Kasumi-1 (cell line): ENCODE data around the gene STK11.
"Not testable (repeated sequence)": the region's sequence is repeated elsewhere in the genome, so short reads cannot be mapped to it uniquely, and the experiment has no call there.

Experiments used
- DNase-seq, 2 experiments: peaks; one replicate each; lab custom pipeline; 2025; lab: John Stamatoyannopoulos, UW

STK11 gene

DNA sequence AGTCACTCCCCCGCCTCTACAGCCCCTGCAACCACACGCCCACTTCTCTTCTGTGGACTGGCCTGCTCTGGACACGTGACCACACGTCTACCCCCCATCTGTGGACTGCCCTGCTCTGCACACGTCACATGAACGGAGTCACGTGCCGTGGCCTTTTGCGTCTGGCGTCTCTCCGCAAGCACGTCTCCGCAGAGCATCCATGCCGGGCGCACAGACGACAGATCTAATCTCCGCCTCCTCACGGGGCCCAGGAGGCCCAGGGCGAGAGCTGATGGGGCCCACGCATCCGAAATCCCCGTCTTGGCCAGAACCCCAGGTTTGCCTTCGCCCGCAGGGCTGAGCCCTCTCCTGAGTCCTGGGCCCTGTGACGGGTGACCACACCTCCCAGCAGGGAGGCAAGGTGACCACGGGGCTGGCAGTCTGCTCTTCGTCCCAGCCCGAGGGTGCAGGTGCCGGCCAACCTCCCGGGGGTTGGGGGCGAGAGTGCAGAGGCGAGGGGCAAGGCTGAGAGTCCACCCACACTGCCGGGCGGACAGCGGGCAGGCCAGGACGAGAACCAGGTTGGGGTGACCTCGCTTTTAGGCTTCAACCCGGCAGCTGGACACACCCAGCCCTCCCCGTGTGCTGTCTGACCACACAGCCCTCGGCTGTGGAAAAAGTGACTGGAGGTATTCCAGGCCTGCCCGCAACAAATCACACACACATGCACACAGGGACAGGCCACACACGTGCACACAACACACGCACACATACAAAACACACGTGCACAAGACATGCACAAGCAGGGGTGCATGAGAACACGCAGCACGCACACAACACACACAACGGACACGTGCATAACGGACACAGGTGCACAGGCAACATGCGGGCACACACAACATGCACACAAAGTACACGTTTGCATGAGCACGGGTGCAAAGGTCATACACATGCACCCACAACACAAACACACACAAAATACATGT is 35.4 kb upstream of the STK11 start:
- no peak for DNase-seq

DNA sequence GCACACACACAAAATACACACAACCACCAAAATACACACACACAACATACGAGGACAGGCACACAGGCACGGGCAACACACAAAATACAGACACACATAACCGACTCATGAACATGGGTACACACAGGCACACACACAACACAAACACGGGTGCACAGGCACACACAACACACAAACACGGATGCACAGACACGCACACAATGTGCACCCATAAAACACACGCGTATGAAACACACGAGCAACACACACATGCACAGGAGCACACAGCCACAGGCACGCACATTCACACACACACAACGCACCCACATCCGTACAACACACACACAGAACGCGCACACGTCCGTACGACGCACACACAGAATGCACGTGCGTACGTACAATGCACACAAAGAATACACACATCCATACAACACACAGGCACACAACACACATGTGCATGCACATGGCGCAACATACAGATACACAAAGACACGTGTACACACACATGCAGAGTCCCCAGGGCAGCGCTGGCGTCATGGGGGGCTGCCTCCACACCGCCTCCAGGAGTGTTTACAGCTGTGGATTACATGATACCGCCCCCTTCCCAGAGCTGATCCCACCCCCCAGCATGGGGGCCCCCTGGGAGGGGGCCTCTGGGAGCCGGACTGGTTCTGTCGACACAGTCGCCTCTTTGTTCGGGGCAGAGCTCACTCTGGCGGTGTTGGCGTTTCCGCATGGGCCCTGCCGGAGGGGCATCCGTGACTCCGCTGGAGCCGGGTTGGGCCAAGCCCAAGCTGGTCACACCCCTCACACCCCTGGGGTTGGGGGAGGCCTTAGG is 34.4 kb upstream of the STK11 start:
- DNase-seq = no peak

DNA sequence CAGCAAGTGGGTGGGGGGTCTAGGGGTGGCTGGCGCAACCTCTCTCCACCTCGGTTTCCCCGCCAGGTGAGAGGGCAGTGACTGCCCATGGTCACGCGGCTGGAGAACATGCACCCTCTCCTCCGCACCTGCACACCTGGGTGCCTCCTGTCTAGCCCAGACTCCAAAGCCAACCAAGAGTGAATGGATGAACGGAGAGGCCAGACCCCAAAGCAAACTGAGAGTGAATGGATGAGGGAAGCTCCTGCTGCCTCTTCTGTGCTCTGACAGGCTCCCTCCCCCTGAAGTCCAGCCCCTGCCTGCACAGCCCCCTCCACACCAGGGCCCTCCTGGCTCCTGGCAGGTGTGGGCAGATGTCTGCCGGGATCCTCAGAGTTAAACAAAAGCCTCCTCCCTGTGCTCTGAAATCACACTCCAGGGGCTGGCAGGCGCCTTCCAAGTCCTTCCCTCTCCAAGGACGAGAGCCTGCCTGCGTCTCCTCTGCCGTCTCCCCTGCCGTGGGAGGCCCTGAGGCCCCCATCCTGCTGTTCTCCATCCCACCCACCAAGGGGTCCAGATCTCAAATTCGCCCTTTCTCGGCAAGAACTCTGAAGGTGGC is 33.7 kb upstream of the STK11 start:
- no peak for DNase-seq

- DNase-seq = peak in 1 of 2 experiments; percentile 18
These were observed 33.0 kb upstream of the STK11 start for GRCh38 chr19:1172353-1173158.

- DNase-seq = peak in 1 of 2 experiments; percentile 11
These were observed 32.3 kb upstream of the STK11 start for GRCh38 chr19:1173159-1173844.

DNA sequence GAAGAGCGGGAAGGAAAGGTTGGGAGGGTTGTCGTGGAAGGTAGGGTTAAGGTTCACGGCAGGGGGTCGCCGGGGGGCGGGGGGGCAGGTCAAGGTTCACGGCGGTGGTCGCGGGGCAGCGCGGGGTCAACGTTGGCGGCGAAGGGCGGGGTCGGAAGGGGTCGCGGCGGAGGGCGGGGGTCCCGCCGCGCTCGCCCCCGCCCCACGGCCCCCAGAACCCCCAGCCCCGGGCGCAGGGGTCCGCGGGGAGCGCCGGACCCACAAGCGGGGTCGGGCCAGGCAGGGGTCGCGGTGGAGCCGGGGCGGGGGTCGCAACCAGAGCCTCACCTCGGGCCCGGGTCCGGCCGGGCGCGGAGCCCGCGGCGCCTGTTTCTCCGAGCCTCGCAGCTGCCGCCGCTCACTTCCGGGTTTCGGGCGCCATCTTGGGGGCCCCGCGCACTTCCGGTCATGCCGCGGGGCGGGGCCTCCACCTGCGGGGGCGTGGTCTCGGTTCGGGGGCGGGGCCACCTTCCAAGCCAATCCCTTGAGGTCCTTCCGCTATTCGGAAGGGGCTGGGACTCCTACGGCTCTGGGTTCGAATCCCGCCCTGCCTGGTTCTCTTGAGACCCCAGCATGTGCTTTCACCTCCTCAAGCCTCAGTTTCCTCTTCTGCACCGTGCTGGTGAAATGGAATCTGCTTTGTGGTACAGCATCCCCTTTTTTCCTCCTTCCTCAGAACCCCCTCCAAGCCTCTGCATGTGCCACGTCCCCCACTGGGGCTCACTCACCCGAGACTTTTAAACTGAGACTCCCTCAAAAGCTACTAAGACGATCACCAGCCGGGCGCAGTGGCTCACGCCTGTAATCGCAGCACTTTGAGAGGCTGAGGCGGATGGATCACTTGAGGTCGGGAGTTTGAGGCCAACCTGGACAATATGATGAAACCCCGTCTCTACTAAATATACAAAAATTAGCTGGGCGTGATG is 31.5 kb upstream of the STK11 start, which contains the start of gene SBNO2:
TSS of gene SBNO2 (minus strand) at position 424 of the 965 bp plus-strand sequence. CDS start 19,992 bp downstream, outside the sequence.
- peak; percentile 58 to 66 for DNase-seq

DNA sequence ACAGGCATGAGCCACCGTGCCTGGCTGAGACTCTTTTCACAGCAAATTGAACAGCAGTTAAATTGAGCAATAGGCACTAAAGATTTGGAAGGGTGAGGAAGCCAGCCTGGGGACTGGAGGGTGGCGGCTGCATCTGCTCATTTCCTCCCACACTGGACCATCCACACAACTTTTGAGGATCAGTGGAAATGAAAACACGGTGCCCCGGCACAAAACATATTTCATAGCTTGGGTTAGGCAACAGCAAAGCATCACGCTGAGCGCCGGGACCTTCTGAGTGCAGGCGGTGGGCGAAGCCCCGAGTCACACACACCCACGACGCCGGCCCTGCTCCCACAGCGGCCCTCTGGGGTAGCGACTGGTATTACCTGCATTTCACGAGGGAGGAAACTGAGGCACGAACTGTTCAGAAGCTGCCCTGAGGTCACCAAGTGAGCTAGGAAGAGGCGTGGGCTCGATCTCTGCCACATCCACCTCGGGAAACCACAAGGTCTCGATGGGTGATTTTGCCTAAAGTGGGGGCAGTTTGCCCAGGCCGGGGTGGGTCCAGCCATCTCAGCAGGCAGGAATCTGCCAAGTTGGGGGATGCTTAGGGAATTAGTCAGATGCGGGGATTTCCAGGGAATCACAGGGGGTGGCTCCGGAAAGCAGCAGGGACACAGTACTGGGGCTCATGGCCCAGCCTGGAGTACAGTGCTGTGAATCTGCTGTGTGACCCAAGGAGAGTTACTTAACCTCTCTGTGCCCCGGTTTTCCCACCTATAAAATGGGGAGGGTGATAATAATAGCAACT is 28.1 kb upstream of the STK11 start:
- DNase-seq = peak; percentile 13 to 27

DNA sequence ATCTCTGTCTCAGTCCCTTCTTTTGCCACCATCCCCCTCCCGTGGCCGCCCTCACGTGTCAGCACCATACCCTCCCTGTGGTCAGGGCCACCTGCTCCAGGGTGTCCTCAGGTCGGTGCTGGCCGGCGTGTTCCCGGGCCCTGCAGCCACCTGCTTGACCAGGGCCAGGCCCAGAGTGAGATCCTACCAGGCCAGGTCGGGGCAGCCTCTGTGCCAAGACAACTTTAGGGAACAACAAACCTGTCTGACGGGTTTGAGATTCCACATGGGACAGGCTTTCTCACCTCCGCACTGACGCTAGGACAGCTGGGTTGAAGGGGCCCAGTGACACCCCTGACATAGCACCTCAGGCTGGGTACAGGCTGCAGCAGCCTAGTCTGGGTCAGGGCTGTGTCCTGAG is 24.0 kb upstream of the STK11 start:
- no peak for DNase-seq

- DNase-seq = no peak
These were observed 23.5 kb upstream of the STK11 start for GRCh38 chr19:1182068-1182467.

DNA sequence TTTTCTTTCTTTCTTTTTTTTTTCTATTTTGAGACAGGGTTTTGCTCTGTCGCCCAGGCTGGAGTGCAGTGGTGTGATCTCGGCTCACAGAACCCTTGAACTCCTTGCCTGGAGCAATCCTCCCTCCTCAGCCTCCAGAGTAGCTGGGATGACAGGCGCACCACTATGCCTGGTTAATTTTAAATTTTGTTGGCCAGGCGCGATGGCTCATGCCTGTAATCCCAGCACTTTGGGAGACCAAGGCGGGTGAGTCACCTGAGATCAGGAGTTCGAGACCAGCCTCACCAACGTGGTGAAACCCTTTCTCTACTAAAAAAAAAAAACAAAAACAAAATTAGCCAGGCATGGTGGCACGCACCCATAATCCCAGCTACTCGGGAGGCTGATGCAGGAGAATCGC is 22.9 kb upstream of the STK11 start:
- DNase-seq = no peak

DNA sequence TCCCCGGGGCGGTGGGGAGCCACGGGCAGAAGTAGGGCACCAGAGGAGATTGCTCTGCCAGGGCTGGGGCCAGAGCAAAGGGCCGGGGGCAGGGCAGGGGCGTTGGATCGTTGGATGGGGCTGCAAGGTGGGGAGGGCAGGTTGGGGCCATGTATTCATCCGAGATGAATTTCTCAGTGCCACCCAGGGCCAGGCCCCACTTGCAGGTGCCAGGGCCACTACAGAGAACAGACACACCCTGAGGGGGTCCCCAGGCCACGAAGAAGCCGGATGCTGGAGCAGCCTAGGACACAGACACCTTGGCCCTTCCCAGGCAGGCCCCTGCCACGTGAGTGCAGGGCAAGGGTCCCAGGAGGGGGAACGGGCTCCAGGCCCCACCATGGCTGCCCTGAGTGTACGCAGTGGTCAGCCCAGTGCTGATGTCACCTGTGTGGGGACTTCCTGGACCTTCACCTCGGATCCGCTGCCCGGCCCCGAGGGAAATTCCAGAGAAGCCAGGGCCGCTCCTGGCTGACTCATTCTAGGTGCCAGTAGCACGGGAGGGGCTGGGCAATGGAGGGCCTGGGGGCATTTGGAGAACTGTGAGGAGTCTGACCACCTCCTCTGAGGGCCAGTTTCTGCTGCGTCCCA is 21.9 kb upstream of the STK11 start:
- DNase-seq = no peak

DNA sequence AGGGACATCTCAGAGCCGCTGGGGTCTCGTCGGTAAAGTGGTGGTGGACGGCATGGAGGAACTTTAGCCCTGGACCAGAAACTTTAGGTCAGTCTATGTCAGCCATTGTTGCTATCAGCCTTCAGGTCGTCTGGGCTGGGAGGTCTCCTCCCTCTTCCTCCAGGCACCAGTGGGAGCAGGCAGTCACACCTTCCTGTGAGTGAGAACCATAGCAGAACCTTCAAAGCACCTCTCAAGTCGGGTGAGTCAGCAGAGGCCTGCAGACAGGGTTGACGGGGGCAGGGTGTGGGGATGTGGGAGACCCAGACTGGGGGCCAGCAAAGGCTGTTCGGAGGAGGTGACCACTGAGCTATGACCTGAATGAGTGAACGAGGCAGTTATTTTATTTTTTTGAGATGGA is 16.2 kb upstream of the STK11 start:
- DNase-seq = no peak

DNA sequence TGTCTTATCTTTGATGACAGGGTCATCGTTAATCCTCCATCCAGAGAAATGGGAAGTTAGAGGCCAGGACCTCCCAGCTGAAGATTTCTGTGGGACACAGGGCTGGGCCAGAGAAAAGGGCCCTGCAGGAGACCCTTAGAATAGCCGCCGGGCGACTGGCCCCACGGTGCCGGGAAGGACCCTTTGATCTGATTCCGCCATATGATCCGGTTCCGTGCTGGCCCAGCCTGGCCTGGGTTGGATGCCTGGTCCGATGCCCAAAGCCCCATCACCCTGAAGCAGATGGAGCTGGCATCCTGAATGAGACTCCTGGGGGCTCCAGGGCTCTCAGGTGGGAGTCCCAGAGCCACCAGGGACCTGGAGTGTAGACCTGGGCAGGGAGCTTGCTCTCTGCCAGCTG is 6.0 kb upstream of the STK11 start:
- DNase-seq = no peak

DNA sequence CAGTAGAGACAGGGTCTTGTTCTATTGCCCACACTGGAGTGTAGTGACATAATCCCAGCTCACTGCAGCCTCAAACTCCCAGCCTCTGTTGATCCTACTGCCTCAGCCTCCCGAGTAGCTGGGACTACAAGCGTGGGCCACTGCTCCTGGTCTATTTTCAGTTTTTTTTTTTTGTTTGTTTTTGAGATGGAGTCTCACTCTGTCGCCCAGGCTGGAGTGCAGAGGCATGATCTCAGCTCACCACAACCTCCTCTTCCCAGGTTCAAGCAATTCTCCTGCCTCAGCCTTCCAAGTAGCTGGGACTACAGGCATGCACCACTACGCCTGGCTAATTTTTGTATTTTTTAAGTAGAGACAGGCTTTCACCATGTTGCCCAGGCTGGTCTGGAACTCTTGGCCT is 5.0 kb upstream of the STK11 start:
- not testable (repeated sequence) for DNase-seq

- DNase-seq = no peak
These were observed 729 bp downstream of the STK11 start for GRCh38 chr19:1206150-1206863.

DNA sequence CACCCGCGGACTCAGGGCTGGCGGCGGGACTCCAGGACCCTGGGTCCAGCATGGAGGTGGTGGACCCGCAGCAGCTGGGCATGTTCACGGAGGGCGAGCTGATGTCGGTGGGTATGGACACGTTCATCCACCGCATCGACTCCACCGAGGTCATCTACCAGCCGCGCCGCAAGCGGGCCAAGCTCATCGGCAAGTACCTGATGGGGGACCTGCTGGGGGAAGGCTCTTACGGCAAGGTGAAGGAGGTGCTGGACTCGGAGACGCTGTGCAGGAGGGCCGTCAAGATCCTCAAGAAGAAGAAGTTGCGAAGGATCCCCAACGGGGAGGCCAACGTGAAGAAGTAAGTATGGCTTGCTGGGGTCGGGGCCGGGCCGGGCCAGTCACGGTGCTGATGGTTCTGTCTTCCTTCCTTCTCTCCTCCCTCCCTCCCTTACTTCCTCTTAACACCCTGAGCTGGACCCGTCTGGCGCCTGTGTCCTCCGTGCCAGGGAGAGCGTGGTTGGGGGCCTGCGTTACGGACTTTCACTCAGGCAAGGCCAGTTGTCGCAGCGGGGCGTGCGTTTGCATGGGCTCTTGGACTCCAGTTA is 1.4 kb downstream of the STK11 start:
- peak; percentile 67 to 73 for DNase-seq

DNA sequence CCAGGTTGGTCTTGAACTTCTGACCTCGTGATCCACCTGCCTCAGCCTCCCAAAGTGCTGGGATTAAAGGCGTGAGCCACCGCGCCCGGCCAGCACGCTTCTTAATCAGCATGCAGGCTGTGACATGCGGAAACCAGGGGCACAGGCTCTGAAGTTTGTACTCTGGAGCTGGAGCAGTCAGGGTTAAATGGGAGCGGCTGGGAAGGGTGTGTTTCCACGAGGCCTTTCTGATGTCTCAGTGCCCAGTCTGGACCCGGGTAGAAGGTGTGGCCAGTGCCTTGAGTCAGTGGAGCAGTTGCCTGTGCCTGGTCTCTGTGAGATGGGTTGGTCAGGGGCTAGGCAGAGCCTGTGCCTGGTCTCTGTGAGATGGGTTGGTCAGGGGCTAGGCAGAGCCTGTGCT is 3.3 kb downstream of the STK11 start:
- not testable (repeated sequence) for DNase-seq

DNA sequence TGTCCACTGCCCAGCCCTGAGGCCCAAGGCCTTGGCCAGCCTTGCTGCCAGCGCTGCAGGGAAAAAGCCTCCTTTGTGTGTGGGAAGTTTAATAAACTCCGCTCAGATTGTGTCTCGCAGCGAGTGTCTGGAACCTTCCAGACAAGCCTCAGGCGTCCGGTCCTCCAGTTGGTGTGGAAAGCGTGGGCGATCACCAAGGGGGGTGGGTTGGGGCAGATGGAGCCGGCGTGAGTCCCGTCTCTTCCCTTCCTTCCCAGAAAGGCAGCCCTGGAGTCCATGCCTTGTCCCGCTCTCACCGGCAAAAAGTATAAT is 4.6 kb downstream of the STK11 start:
- no peak for DNase-seq
